K562 (cell line): ENCODE measurements around the gene ZC3H15. TPM values are rescaled to one million over a fixed set of nuclear protein-coding genes. Genes with fewer than 3 reads are reported as not detected.

ENCODE experiments used
- ATAC-seq: fragments of 200-7000 bp; cut with Tn5 transposase; 3 replicates; pipeline ENCODE4 v1.9.1; 2020; ENCODE audit warnings: moderate library complexity
- BruUV-seq: library from RNA; stranded (reverse); fragments of 400-500 nt; replicated peaks from 2 replicates; lab custom pipeline; 2021; lab: Mats Ljungman, UMichigan
- CTCF ChIA-PET: fragments of 300-600 bp; formaldehyde crosslinking; extraction: SDS; loops from one replicate; lab custom pipeline; 2021; ENCODE audit warnings: low intra/inter-chr PET ratio; lab: Yijun Ruan, JAX
- POLR2A ChIA-PET: fragments of 300-600, 350-650 bp; sonication (Branson Sonifier 250); formaldehyde crosslinking; extraction: SDS; loops from one replicate; lab custom pipeline; 2021; ENCODE audit warnings: antibody characterized with exemption, inconsistent platforms; lab: Yijun Ruan, JAX
- DNase-seq, 4 experiments: peaks; one replicate each; pipeline versions ENCODE4 v3.0.0 to v3.0.0-alpha.2; 2011 to 2018; ENCODE audit warnings: low spot score in 3 of 4, mixed read lengths in 3 of 4; ENCODE audit errors: extremely low read depth in 1 of 4
- FAIRE-seq: peaks from 2 replicates; lab custom pipeline; 2011; peaks lifted over from hg19 to GRCh38; lab: Jason Lieb, UNC
- H2AFZ ChIP-seq: 2 replicates; pipeline ENCODE4 v1.6.0; 2011; ENCODE audit warnings: low read depth, low read length, control low read depth, inconsistent platforms
- H3K27ac ChIP-seq: fragments of 200-600 bp; 3 replicates; pipeline ENCODE4 v1.8.0; 2011; ENCODE audit warnings: low read depth, mild to moderate bottlenecking, control low read depth, inconsistent platforms, low read length, moderate library complexity, mixed read lengths; ENCODE audit errors: extremely low read depth
- H3K27me3 ChIP-seq, 2 experiments: fragments of 300-600 bp in 1 of 2; 2 replicates in 1 of 2; 3 replicates in 1 of 2; pipeline versions ENCODE4 v1.6.0 to v1.8.0; 2011; ENCODE audit warnings: inconsistent platforms in 2 of 2, low read length in 2 of 2, mild to moderate bottlenecking in 1 of 2, mixed read lengths in 1 of 2, moderate library complexity in 1 of 2; ENCODE audit not compliant: control insufficient read depth in 2 of 2, insufficient read depth in 2 of 2
- H3K36me3 ChIP-seq: fragments of 300-600 bp; 3 replicates; pipeline ENCODE4 v1.8.0; 2011; ENCODE audit warnings: mild to moderate bottlenecking, low read length, inconsistent platforms; ENCODE audit not compliant: control insufficient read depth, insufficient read depth
- H3K4me1 ChIP-seq, 2 experiments: fragments of 200-600 bp in 1 of 2; replicated peaks in 1 of 2; 2 replicates in 1 of 2; 3 replicates in 1 of 2; pipeline versions ENCODE4 v1.5.1 to v1.8.0; 2011; ENCODE audit warnings: inconsistent platforms in 2 of 2, low read length in 2 of 2, mild to moderate bottlenecking in 1 of 2, mixed read lengths in 1 of 2, moderate library complexity in 1 of 2; ENCODE audit not compliant: control insufficient read depth in 2 of 2, insufficient read depth in 2 of 2
- H3K4me2 ChIP-seq: 2 replicates; pipeline ENCODE4 v1.6.1; 2011; ENCODE audit warnings: low read length, control low read depth, inconsistent platforms, mixed read lengths; ENCODE audit not compliant: insufficient read depth
- H3K4me3 ChIP-seq: fragments of 200-600 bp; sonication (generic), shearing (Covaris generic); 2 replicates; pipeline ENCODE4 v1.5.1; 2016; ENCODE audit warnings: control low read depth, inconsistent platforms
- H3K79me2 ChIP-seq: fragments of 200-600 bp; 3 replicates; pipeline ENCODE4 v1.8.0; 2011; ENCODE audit warnings: low read length, inconsistent platforms; ENCODE audit not compliant: control insufficient read depth, insufficient read depth
- H3K9ac ChIP-seq, 2 experiments: 2 replicates each; pipeline versions ENCODE4 v1.6.0 to v1.6.1; 2011; ENCODE audit warnings: low read depth in 2 of 2, low read length in 2 of 2, control low read depth in 1 of 2, inconsistent platforms in 1 of 2, mild to moderate bottlenecking in 1 of 2, mixed read lengths in 1 of 2; ENCODE audit not compliant: insufficient read depth in 1 of 2
- H3K9me1 ChIP-seq: one replicate; pipeline ENCODE4 v1.6.0; 2011; ENCODE audit warnings: inconsistent platforms, mild to moderate bottlenecking, low read length, moderate library complexity; ENCODE audit not compliant: control insufficient read depth, insufficient read depth
- H3K9me3 ChIP-seq: replicated peaks from 2 replicates; pipeline ENCODE4 v1.5.1; 2011; ENCODE audit warnings: low read depth, low read length, inconsistent platforms; ENCODE audit not compliant: control insufficient read depth, insufficient read depth
- H4K20me1 ChIP-seq: replicated peaks from 2 replicates; pipeline ENCODE4 v1.6.1; 2011; ENCODE audit warnings: low read length, inconsistent platforms, mixed read lengths; ENCODE audit not compliant: control insufficient read depth, insufficient read depth
- HEY1 ChIP-seq: fragments of 250-450 bp; sonication (Bioruptor Pico); IDR thresholded peaks from 2 replicates; pipeline ENCODE4 v1.5.0; 2020; ENCODE audit warnings: mild to moderate bottlenecking, moderate library complexity, borderline replicate concordance
- RERE ChIP-seq: sonication (generic); formaldehyde crosslinking; IDR thresholded peaks from 2 replicates; pipeline ENCODE4 v1.8.0; 2023; ENCODE audit warnings: missing genetic modification reagents, mild to moderate bottlenecking, borderline replicate concordance
- WHSC1 ChIP-seq: IDR thresholded peaks from one replicate; pipeline ENCODE4 v1.6.1; 2012; ENCODE audit warnings: low read length, control low read depth, inconsistent platforms
- WGBS: fragments of 100-300 bp; shearing (Covaris generic); methylation state at CpG from one replicate; pipeline ENCODE4 v1.1.6; 2016; ENCODE audit warnings: low coverage, mixed read lengths; ENCODE audit not compliant: insufficient coverage; ENCODE audit errors: missing lambda C conversion rate; 5-methylcytosine and 5-hydroxymethylcytosine counted together
- in situ Hi-C: fragments of 300-500 bp; cut with MboI; formaldehyde crosslinking; loops from 4 replicates; pipeline ENCODE4 v1.15.0; 2018; ENCODE audit warnings: inconsistent platforms, mixed read lengths
- intact Hi-C: fragments of 100-400 bp; cut with micrococcal nuclease; formaldehyde crosslinking; loops from 2 replicates; pipeline ENCODE4 v1.14.2; 2022
- polyA plus RNA-seq, 8 experiments: library from polyadenylated mRNA; depleted of rRNA in 4 of 8; stranded (reverse) in 5 of 8; unstranded in 3 of 8; fragments of >200 nt; fragmentation: Nextera tagmentation in 2 of 8; fragmentation: Illumina TruSeq in 1 of 8; extraction: Ambion mirVana in 2 of 8; extraction: Trizol in 1 of 8; gene quantifications; 2 replicates each; pipeline versions ENCODE4 v1.2.1 to v1.2.3, GENCODE V29; 2011 to 2014; ENCODE audit warnings: inconsistent platforms in 1 of 8, missing spikeins in 1 of 8
- total RNA-seq, 7 experiments: library from RNA; depleted of rRNA in 6 of 7; stranded (reverse); fragments of >200 nt in 6 of 7; fragmentation: Illumina TruSeq in 2 of 7; extraction: Trizol in 2 of 7; gene quantifications; 2 replicates each; pipeline versions ENCODE4 v1.2.1 to v1.2.3, GENCODE V29; 2011 to 2021; ENCODE audit warnings: low replicate concordance in 1 of 7

Gene ZC3H15
- total and polyA plus RNA-seq, 9 of the 15 experiments (the other 6 are each of a cell fraction or from before 2014, with no cell fraction given): 132 to 286 (median 189) TPM

- in situ Hi-C loops: no loop called here
- Histone ChIP-seq H3K4me1 (no peaks in the 10 kb centered on the region), H3K9me3 (no peaks in the 10 kb centered on the region), H3K27ac (no peak overlapping the region), H3K79me2 (peaks cover 77% of the 10 kb centered on the region), H3K36me3 (peaks cover 95% of the 10 kb centered on the region), H3K27me3 (no peaks in the 10 kb centered on the region), H2AFZ (no peak overlapping the region), H3K4me3 (no peak overlapping the region), H3K9ac (no peak overlapping the region), H3K9me1 (no peaks in the 10 kb centered on the region), H3K4me2 (no peak overlapping the region), H4K20me1 (peaks cover 15% of the 10 kb centered on the region)
- DNase-seq (no peak), ATAC-seq (no peak), FAIRE-seq (no peak)
- TF ChIP-seq HEY1 (CRISPR knock-in tag): no peak
- no peak for TF ChIP-seq RERE
- TF ChIP-seq WHSC1: peak; percentile 88
- no TSS peak for BruUV-seq
- WGBS: 88% methylated on average over 3 of the region's 3 CpGs
- POLR2A ChIA-PET: interaction anchor here (0.9 kb wide), 1 partner anchor 12 kb away, joined by 3 read pairs; the partner anchor contains the start of gene ZC3H15
- intact Hi-C loops: no loop called here
- CTCF ChIA-PET: no interaction called here
These were observed 11.9 kb downstream of the ZC3H15 start for GRCh38 chr2:186497928-186498327.
